Activated CD8-positive, alpha-beta T cell treated with anti-CD3 and anti-CD28 coated beads, Interleukin-2, amount 10 ng/mL, durations not matched to agents 7 days and 5 days (primary cell): ENCODE results near the gene ZBTB16. TPM values are rescaled to one million over a fixed set of nuclear protein-coding genes. Genes with fewer than 3 reads are reported as not detected.

Experiments
- ATAC-seq: fragments of 150-1000 bp; cut with Tn5 transposase; one replicate; pipeline ENCODE4 v1.10.0; 2021; ENCODE audit warnings: moderate library complexity
- CTCF ChIA-PET: fragments of 350-600 bp; sonication (Branson Sonifier 250); formaldehyde crosslinking; loops from one replicate; lab custom pipeline; 2021; ENCODE audit warnings: antibody characterized with exemption; lab: Charles Lee
- POLR2A ChIA-PET: fragments of 350-600 bp; sonication (Branson Sonifier 250); formaldehyde crosslinking; loops from one replicate; lab custom pipeline; 2021; ENCODE audit warnings: antibody characterized with exemption; lab: Charles Lee
- DNase-seq: peaks from one replicate; pipeline ENCODE4 v3.0.0-alpha.2; 2020
- H3K27ac Mint-ChIP-seq: one replicate; pipeline ENCODE4 v1.8.0; 2021; ENCODE audit warnings: mild to moderate bottlenecking, mixed read lengths
- H3K27me3 Mint-ChIP-seq: one replicate; pipeline ENCODE4 v1.8.0; 2021; ENCODE audit warnings: low read depth, mixed read lengths
- H3K36me3 Mint-ChIP-seq: one replicate; pipeline ENCODE4 v1.8.0; 2021; ENCODE audit warnings: low read depth, mixed read lengths
- H3K4me1 Mint-ChIP-seq: one replicate; pipeline ENCODE4 v1.8.0; 2021; ENCODE audit warnings: low read depth, mixed read lengths
- H3K4me3 Mint-ChIP-seq: one replicate; pipeline ENCODE4 v1.8.0; 2021; ENCODE audit warnings: mild to moderate bottlenecking, mixed read lengths
- H3K9me3 Mint-ChIP-seq: one replicate; pipeline ENCODE4 v1.8.0; 2022; ENCODE audit warnings: mixed read lengths; ENCODE audit not compliant: insufficient read depth
- total RNA-seq, 2 experiments: library from RNA; stranded (reverse); gene quantifications; one replicate each; pipeline ENCODE4 v1.2.3, GENCODE V29; 2021

ZBTB16 gene
- total RNA-seq, 2 experiments from 2014 or later: 16.3 to 16.4 TPM

- CTCF ChIA-PET: interaction anchor here (0.7 kb wide), 1 partner anchor 15 kb away, joined by 3 read pairs; no protein-coding TSS in a partner anchor
- Mint-ChIP-seq H3K4me1 (peaks cover 9% of the 10 kb centered on the region), H3K27me3 (peaks cover 12% of the 10 kb centered on the region), H3K9me3 (no peaks in the 10 kb centered on the region), H3K27ac (no peak overlapping the region), H3K36me3 (peaks cover 3% of the 10 kb centered on the region), H3K4me3 (no peak overlapping the region)
- DNase-seq (no peak), ATAC-seq (no peak)
- POLR2A ChIA-PET: no interaction called here
These were observed 65.2 kb downstream of the ZBTB16 start for GRCh38 chr11:114124601-114125144.

- no peak for DNase-seq
- peaks cover 12% of the 10 kb centered on the region for H3K27me3 Mint-ChIP-seq
- peaks cover 15% of the 10 kb centered on the region for H3K4me1 Mint-ChIP-seq
- no peaks in the 10 kb centered on the region for H3K9me3 Mint-ChIP-seq
- POLR2A ChIA-PET: no interaction called here
- CTCF ChIA-PET: interaction anchor here (0.7 to 1.6 kb wide), 3 partner anchors 10 to 56 kb away, joined by 3 read pairs; no protein-coding TSS in a partner anchor
- H3K27ac Mint-ChIP-seq: no peak overlapping the region
- H3K4me3 Mint-ChIP-seq: no peak overlapping the region
- peaks cover 3% of the 10 kb centered on the region for H3K36me3 Mint-ChIP-seq
- ATAC-seq: no peak
These were observed 66.0 kb downstream of the ZBTB16 start for GRCh38 chr11:114125531-114125930.

GRCh38 chr11:114125959-114126358 lies 66.4 kb downstream of the ZBTB16 start:
- no peak for ATAC-seq
- peaks cover 3% of the 10 kb centered on the region for H3K36me3 Mint-ChIP-seq
- no peak overlapping the region for H3K4me3 Mint-ChIP-seq
- no peaks in the 10 kb centered on the region for H3K9me3 Mint-ChIP-seq
- ChIA-PET CTCF (interaction anchor here (1.5 to 1.6 kb wide), 2 partner anchors 10 to 55 kb away, joined by 3 read pairs; no protein-coding TSS in a partner anchor), POLR2A (no interaction called here)
- peaks cover 19% of the 10 kb centered on the region for H3K4me1 Mint-ChIP-seq
- no peak overlapping the region for H3K27ac Mint-ChIP-seq
- no peak for DNase-seq
- peaks cover 14% of the 10 kb centered on the region for H3K27me3 Mint-ChIP-seq

GRCh38 chr11:114128399-114128798 lies 68.9 kb downstream of the ZBTB16 start:
- Mint-ChIP-seq H3K9me3 (no peaks in the 10 kb centered on the region), H3K27me3 (peaks cover 14% of the 10 kb centered on the region), H3K4me1 (peaks cover 30% of the 10 kb centered on the region), H3K27ac (no peak overlapping the region), H3K36me3 (peaks cover 3% of the 10 kb centered on the region), H3K4me3 (no peak overlapping the region)
- ChIA-PET CTCF (interaction anchor here (1.1 to 1.2 kb wide), 2 partner anchors 17 to 65 kb away, joined by 3 read pairs; no protein-coding TSS in a partner anchor), POLR2A (no interaction called here)
- no peak for ATAC-seq
- no peak for DNase-seq

GRCh38 chr11:114129142-114129541 lies 69.6 kb downstream of the ZBTB16 start:
- CTCF ChIA-PET: interaction anchor here (1.2 kb wide), 1 partner anchor 18 kb away, joined by 3 read pairs; no protein-coding TSS in a partner anchor
- peaks cover 3% of the 10 kb centered on the region for H3K36me3 Mint-ChIP-seq
- H3K4me1 Mint-ChIP-seq: peaks cover 30% of the 10 kb centered on the region
- H3K27ac Mint-ChIP-seq: no peak overlapping the region
- no peak for DNase-seq
- peaks cover 14% of the 10 kb centered on the region for H3K27me3 Mint-ChIP-seq
- no peaks in the 10 kb centered on the region for H3K9me3 Mint-ChIP-seq
- no peak overlapping the region for H3K4me3 Mint-ChIP-seq
- no peak for ATAC-seq
- POLR2A ChIA-PET: no interaction called here

- DNase-seq (no peak), ATAC-seq (no peak)
- ChIA-PET POLR2A (no interaction called here), CTCF (interaction anchor here (1.6 kb wide), 1 partner anchor 131 kb away, joined by 5 read pairs; no protein-coding TSS in a partner anchor)
- Mint-ChIP-seq H3K4me3 (no peak overlapping the region), H3K27me3 (peaks cover 12% of the 10 kb centered on the region), H3K27ac (no peak overlapping the region), H3K4me1 (peaks cover 30% of the 10 kb centered on the region), H3K9me3 (no peaks in the 10 kb centered on the region), H3K36me3 (peaks cover 3% of the 10 kb centered on the region)
These were observed 70.2 kb downstream of the ZBTB16 start for GRCh38 chr11:114129699-114130098.

GRCh38 chr11:114130115-114130576 lies 70.6 kb downstream of the ZBTB16 start:
- Mint-ChIP-seq H3K27ac (no peak overlapping the region), H3K9me3 (no peaks in the 10 kb centered on the region), H3K4me3 (no peak overlapping the region), H3K27me3 (peaks cover 11% of the 10 kb centered on the region), H3K36me3 (peaks cover 3% of the 10 kb centered on the region), H3K4me1 (peaks cover 30% of the 10 kb centered on the region)
- no peak for ATAC-seq
- DNase-seq: no peak
- ChIA-PET CTCF (interaction anchor here (1.6 kb wide), 1 partner anchor 131 kb away, joined by 5 read pairs; no protein-coding TSS in a partner anchor), POLR2A (no interaction called here)

GRCh38 chr11:114130629-114131277 lies 71.2 kb downstream of the ZBTB16 start:
- Mint-ChIP-seq H3K4me1 (peaks cover 36% of the 10 kb centered on the region), H3K27ac (no peak overlapping the region), H3K27me3 (peaks cover 13% of the 10 kb centered on the region), H3K9me3 (no peaks in the 10 kb centered on the region), H3K36me3 (peaks cover 3% of the 10 kb centered on the region), H3K4me3 (no peak overlapping the region)
- CTCF ChIA-PET: interaction anchor here (1.6 kb wide), 1 partner anchor 130 kb away, joined by 5 read pairs; no protein-coding TSS in a partner anchor
- POLR2A ChIA-PET: no interaction called here
- DNase-seq (no peak), ATAC-seq (no peak)

GRCh38 chr11:114131461-114131864 lies 72.0 kb downstream of the ZBTB16 start:
- H3K9me3 Mint-ChIP-seq: no peaks in the 10 kb centered on the region
- peaks cover 42% of the 10 kb centered on the region for H3K4me1 Mint-ChIP-seq
- H3K27me3 Mint-ChIP-seq: peaks cover 8% of the 10 kb centered on the region
- ATAC-seq (peak; percentile 48), DNase-seq (peak; percentile 28)
- peak overlapping the region; percentile 48 for H3K27ac Mint-ChIP-seq
- CTCF ChIA-PET: no interaction called here
- H3K4me3 Mint-ChIP-seq: peak overlapping the region; percentile 7
- POLR2A ChIA-PET: no interaction called here
- H3K36me3 Mint-ChIP-seq: peaks cover under 1% of the 10 kb centered on the region

- DNase-seq (no peak), ATAC-seq (no peak)
- Mint-ChIP-seq H3K36me3 (no peaks in the 10 kb centered on the region), H3K4me3 (no peak overlapping the region), H3K27me3 (peaks cover 4% of the 10 kb centered on the region), H3K4me1 (peaks cover 51% of the 10 kb centered on the region), H3K9me3 (no peaks in the 10 kb centered on the region), H3K27ac (no peak overlapping the region)
- ChIA-PET POLR2A (no interaction called here), CTCF (interaction anchor here (0.9 to 1.2 kb wide), 2 partner anchors 129 to 139 kb away, joined by 3 to 7 read pairs; no protein-coding TSS in a partner anchor)
These were observed 72.9 kb downstream of the ZBTB16 start for GRCh38 chr11:114132417-114132816.

GRCh38 chr11:114132944-114133394 lies 73.5 kb downstream of the ZBTB16 start:
- POLR2A ChIA-PET: no interaction called here
- Mint-ChIP-seq H3K27me3 (peaks cover 4% of the 10 kb centered on the region), H3K27ac (no peak overlapping the region), H3K4me1 (peaks cover 55% of the 10 kb centered on the region), H3K36me3 (no peaks in the 10 kb centered on the region), H3K4me3 (no peak overlapping the region), H3K9me3 (no peaks in the 10 kb centered on the region)
- no peak for ATAC-seq
- DNase-seq: no peak
- CTCF ChIA-PET: interaction anchor here (0.9 to 1.5 kb wide), 3 partner anchors 16 to 139 kb away, joined by 3 to 7 read pairs (median 4); no protein-coding TSS in a partner anchor
